Activated T-helper 1 cell treated with anti-CD3 and anti-CD28 coated beads, Interleukin-2, amount 50 U/mL, for 16 hours (primary cell): ENCODE data around the gene ADD1.

ENCODE experiments used
- DNase-seq, 2 donors: peaks; one replicate each; pipeline ENCODE4 v3.0.0-alpha.2; 2020; ENCODE audit warnings: low read depth in 1 of 2, low spot score in 1 of 2

Gene ADD1

DNA sequence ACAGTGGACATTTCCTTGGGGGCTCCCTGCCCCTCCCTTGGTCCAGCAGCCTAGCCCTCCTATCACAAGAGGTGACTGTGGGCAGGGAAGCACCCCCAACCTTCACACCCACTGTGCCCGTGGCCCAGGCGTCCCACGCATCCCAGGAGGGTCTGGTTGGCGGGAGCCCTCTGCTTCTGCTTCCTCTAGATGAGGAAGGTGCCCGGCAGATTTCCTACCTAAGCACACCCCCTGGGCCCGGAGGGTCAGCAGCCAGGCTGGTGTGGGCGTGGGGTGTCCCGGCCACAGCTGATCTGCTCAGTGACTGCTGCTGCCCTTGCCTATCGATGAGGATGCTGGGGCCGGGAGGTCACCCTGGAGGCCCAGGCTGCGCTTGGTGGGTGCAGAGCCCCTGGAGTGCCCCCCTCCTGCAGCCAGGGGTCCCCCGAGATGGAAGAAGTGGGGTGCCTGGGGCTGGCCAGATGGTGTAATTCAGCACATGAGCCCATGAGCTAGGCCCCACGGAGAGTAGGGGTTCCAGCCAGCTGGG is 38.6 kb upstream of the ADD1 start:
- DNase-seq: no peak

DNA sequence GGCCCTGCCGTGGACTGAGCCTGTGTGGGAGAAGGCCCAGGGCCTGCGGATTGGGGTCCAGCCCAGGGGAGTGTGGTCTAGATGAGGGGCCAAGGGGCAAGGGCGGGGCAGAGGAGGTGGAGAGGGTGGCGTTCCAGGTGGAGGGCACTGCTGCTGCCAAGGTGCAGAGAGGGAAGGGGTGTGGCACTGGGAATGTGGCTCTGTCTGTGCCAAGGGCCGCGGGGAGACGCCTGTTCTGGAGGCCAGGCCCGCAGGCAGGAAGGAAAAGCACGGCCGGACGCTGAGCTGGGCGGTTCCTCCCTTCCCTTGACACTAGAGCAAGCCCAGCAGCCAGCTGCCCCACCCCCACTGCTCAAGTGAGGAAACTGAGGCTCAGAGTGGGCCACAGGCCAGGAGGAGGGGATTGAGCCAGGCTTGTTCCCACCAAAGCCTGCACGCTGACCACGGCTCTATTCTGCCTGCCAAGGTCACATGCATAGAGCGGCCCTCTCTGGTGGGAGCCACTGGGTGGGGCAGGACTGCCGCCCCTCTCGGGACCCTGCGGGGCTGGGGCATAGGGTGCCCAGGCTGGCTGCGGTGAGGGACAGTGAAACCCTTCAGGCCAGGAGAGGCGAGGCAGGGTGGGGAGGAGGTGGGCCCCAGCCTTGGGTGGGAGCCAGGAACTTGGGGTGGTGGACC is 37.8 kb upstream of the ADD1 start:
- no peak for DNase-seq

DNA sequence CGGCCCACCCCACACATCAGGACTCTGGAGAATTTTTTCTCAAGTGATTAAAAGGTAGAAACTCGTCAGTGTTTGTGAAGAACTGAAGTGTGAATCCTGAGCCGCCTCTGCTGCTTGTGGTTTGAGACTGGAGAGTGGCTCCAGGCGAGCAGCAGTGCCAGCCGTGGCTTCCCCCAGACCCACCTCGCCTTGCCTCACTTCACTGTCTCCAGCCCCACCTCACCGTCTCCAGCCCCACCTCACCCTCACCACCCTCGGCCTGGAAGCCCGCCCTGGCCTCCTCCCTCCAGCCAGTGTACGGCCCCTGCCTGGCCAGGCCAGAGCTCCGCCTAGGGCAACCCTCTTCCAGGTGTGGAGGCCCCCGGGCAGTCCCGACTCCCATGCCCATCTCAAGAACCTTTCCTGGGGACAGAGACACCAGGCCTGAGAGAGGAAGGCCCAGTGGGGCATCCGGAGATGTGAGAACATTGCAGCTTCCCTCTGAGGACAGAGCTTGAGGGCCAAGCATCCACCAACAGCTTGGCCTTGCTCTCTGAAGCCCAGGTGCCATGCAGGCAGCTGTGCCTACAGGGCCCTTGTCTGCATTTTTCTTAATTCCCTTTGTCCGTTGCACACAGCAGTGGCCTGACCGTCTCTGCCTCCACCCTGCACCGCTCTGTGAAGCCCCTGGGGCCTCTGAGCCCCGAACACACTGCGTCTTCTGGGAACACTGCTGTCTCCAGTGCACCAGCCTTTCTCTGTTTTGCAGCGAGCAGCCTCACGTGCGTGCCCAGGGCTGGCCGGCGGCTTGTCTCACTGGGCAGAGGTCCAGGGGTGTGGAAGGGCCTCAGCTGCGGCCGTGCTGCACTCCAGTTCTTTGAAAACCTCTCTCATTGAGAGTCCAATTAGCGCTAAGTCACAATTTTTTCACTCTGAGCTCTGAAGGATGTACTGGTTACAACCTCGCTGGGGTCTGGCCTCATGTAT is 37.0 kb upstream of the ADD1 start:
- DNase-seq: no peak

DNA sequence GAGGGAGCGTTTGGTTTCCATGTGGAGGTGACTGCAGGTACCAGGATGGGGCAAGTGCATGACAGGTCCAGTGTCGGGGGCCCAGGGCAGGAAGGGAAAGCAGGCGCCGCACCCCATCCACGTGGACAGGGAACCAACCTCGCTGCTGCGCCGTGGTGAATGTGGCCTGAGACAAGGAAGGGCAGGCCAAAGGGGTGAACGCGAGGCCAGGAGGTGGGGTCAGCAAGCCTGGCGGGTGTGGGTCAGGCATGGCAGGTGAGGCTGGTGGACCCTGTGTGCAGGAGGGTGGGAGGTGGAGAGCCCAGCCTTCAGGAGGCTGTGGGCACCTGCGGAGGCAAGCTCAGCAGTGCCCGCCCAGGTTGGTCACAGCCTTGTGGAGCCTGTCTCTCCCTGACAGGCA is 36.1 kb upstream of the ADD1 start:
- no peak for DNase-seq

DNA sequence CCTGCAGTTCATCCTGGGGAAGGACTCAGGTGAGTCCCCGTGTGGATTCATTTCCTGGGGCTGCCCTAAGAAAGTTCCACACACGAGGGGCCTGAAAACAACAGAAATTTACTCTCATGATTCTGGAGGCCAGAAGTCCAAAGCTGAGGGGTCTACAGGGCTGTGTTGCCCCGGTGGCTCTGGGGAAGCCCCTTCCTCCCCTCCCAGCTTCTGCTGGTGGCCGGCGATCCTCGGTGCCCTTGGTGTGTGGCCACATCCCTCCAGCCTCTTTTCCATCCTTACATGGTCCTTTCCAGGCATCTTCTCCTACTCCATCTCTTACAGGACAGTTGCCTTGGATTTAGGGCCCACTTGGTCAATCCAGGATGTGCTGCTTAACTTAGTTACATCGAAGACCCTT is 35.6 kb upstream of the ADD1 start:
- DNase-seq: no peak

DNA sequence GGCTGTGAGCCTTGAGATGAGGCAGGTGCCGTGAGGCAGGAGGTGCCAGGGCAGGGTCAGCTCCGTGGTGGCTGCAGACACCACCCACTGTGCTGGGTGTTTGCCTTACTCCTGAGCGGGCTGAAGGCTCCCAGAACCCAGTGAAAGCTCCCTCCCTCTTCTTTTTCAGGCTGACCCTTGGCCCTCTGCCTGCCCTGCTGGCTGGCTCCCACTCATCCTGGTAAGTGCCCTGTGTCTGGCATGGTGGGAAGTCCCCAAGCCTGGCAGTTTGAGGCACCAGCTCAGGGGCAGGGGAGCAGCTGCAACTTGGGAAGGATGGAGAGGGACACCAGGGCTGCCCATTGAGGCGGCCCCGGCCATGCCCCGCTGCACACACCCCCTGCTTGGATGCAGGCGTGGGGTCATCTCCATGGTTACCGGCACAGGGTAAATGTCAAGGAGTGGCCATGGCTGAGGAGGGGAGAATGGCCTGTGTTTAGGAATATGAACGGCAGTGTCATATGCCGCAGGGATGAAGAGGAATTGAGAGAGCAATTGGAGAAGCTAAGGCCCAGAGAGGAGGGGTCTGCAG is 33.9 kb upstream of the ADD1 start:
- no peak for DNase-seq

DNA sequence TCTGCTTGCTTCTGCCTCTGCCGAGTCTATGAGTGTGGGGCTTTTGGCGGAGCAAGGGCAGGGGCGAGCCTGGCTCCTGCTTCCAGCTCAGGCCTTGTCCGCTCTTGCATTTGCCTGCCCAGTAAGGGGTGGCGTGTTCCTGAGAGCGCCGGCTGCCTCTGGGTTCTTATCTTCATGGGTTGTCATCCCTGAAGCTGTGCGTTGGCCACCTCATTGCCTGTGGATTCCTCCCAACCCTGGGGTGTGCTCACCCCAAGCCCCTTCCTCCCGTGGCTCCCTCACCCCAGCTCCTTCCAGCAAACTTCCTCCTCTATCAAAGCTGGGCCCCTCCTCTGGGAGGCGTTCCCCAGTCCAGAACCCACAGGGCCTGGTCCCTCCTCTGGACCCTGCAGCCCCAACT is 33.3 kb upstream of the ADD1 start:
- DNase-seq: no peak

DNA sequence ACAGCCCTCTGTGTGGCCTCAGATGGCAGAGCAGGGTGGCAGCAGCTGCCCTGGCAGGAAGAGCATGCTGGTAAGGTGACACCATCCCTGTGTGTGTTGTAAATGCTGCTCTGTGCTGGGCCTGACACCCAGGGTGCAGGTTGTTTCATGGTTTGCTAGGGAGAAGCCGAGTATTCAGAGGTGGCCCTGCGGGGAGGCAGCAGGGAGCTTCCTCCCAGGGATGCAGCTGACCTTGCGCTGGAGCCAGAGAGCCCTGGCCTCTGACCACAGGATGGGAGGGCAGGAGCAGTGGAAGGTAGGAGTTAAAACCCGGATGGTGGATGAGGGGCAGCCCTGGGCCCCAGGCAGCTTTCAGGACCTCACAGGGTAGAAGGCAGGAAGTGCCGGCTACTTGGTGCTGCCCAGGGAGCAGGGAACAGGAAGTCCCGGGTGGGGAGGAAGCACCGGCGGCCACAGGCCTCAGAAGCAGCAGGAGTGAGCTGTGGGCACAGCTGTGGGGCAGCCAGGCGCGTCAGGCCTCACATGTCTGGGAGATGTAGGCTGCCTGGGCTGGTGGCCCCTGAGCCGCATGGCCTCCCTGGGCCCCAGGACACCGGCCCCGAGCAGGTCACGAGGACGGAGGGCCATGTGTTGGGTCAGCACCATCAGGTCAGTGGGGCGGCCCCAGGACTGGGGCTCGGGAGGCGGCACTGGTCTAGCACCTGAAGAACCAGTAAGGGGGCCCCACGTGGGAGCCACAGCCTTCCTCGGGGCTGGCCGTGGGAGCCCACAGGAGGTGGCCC is 31.6 kb upstream of the ADD1 start:
- peak in 1 of 2 donors; percentile 23 for DNase-seq

DNA sequence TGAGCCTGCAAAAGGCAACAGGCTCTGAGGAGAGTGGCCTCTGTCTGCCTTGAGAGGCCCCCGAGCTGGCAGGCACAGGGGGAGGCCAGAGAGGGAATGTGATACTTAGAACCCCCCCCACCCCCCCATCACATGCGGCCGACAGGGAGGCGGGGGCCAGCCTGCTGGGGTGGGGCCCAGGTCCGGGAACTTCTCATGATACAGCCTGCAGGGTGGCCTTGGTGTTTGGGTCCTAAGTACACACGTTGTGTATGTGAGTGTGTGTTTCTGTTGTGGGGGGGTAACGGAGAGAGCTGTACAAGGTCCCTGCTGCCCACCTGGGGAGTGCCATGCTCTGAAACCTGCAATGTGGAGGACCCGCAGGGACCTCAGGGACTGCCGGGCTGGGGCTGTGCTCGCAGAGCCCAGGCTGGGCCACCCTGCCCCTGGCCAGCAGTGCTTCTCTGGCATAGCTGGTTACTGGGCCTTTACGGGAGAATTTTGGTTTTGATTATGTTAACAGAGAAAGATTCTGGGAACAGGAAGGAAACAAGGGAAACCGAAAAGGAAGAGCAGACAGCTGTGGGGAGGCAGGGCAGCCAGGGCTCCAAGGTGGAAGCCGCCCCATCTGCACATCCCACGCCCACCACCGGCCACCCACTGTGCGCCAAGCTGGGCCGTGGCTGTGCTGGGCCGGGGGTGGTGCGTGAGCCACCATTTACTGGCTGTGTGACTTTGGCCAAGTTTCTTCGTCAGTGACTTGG is 30.9 kb upstream of the ADD1 start:
- DNase-seq: no peak

DNA sequence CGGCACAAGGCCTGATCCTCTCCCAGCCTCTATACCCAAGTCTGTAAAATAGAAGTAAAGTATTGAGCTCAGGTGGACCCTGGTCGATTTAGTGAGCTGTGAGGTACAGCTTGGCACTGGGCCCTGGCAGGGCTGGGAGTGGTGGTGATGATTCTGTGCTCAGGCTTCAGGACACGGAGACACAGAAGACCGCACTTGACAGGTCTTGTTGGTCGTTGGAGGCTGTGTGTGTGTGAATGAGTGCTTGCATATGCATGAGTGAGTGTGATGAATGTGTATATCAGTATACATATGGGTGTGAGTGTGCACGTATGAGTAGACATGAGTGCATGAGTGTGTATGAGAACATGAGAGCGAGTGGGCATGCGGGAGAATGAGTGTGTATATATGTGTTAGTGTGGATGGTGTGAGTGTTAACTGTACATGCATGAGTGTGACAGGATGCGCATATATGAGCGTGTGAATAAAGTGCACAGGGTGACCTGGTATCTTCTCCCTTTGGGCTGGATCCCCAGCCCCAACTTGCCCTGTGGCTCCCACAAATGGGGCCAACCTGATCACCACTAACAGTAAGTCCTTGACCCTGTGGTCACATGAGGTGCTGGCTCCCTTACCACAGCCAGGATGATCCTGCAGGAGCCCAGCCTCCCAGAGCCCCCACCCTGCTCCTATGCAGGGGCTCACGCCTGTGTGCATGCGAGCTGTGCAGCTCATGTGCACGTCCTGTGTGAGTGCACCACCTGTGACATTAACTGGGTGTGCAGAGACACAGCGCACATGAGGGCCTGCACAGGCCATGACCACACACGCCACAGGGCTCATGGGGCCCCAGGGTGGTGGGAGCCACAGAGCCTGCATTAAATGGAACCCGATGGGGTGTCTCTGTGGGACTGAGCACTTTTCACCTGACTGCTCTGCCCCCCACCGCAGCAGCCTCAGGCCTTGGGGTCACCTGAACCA is 29.9 kb upstream of the ADD1 start:
- no peak for DNase-seq

DNA sequence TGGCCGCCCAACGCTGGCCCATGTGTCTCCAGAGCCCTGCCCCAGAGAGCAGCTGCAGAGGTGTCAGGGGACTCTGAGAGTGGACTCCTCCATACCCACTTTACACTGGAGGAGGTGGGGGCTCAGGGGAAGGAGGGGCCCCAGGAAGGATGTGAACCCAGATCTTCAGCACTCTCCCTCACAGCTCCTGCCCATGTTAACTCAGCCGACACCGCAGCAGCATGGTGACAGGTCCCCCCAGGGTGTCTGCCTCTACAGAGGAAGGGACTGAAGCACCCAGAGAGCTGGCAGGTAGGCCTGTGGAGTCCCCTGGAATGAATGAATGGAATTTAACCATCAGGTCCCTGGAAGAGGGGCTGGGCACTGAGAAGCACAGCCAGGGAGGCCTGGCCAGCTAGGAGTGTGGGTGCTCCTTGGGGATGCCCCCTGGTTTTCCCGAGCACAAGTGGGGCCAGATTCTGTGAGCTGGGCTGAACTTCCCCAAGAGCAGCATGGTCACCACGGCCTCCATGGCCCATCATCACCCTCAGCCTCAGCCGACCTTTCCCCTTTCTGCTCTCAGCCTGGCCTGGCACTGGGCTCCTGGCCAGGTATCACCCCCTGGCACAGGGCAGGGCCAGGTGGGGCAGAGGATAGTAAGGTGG is 28.9 kb upstream of the ADD1 start:
- DNase-seq: no peak

DNA sequence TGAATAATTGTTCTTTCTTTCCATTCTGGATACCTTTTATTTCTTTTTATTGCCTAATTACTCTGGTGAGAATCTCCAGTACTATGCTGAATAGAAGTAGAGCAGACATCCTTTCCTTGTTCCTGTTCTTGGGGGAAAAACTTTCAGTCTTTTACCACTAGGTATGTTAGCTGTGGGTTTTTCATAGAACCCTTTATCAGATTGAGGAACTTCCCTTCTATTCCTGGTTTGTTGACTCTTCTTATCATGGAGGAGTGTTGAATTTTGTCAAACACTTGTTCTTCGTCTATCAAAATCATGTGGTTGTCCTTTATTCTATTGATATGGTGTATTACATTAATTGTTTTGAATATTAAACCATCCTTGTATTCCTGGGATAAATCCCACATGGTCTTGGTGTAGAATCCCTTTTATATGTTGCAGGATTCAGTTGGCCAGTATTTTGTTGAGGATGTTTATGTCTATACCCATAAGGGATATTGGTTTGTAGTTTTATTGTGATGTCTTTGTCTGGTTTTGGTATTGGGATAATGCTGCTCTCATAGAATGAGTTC is 27.2 kb upstream of the ADD1 start:
- DNase-seq: no peak

DNA sequence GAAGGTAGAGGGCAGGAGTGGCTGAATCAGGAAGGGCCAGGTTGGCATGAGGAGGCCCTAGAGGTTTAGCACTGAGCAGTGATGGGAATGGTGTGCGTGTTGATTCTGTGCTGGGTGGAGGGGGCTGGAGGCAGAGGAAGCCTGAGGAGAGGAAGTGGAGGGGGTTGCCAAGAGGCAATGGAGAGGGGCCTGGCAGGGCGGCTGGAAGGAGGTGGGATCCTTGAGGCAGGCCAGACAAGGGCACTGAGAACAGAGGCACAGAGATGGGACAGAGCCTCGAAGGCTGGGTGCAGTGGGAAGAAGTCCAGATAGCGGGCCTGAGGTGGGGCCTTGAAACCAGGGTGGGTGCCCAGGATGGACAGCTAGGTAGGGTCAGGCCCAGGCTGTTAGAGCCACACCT is 26.5 kb upstream of the ADD1 start:
- DNase-seq: no peak

DNA sequence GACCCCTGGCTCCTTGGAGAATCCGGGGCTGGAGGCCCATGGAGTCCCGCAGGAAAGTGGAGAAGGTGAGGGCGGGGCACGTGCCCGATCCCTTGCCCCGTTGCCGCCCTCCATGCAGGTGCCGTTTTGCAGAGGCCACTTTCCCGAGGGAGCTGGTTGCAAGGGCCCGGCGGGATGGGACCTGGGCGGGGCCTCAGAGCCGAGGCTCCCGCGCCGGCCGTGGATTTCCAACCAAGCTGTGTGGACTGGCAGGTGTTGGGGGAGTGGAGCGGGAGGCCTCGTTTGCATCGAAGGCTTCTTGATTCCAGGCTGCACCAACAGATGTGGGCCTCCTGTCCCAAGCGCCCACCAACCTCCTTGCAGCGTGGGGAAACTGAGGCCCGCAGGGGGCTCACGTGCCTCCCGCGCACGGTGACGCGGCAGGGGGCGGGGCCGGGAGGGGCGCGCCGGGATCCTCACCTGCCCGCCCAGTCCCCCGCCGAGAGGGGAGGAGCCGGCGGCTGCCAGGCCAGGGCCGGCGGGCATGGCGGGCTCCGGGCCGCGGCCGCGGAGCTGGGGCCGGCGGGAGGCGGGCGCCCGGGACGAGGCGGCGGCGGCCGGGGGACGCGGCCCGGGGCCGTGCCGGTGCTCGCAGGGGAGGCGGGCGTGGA is 25.8 kb upstream of the ADD1 start:
- no peak for DNase-seq

DNA sequence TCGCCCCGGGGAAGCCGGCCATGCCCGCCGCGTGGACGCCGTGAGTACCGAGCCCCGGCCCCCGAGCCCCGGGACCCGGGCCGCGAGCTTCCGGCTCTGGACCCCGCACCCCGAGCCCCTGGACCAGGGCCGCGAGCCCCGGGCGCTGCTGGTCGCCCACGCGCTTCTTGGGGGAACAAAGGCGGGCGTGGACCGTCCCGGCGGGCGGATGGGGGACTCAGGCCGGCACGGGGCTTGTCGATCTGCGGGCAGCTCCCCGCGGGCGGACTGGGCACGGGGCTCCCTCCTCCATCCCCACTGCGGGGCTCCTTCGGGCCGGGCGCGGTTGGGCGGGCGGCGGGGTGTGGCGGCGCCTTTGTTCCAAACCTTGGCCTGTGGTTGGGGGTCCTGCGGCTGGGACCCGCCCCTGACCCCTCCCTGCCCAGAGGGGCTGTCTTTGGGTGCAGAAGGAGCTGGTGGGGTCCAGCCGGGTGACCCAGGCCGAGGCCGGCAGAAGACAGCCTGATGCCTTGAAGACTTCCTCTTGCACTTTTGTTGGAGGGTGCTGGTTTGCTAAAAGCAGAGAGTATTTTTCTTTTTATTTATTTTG is 25.2 kb upstream of the ADD1 start:
- DNase-seq: no peak

DNA sequence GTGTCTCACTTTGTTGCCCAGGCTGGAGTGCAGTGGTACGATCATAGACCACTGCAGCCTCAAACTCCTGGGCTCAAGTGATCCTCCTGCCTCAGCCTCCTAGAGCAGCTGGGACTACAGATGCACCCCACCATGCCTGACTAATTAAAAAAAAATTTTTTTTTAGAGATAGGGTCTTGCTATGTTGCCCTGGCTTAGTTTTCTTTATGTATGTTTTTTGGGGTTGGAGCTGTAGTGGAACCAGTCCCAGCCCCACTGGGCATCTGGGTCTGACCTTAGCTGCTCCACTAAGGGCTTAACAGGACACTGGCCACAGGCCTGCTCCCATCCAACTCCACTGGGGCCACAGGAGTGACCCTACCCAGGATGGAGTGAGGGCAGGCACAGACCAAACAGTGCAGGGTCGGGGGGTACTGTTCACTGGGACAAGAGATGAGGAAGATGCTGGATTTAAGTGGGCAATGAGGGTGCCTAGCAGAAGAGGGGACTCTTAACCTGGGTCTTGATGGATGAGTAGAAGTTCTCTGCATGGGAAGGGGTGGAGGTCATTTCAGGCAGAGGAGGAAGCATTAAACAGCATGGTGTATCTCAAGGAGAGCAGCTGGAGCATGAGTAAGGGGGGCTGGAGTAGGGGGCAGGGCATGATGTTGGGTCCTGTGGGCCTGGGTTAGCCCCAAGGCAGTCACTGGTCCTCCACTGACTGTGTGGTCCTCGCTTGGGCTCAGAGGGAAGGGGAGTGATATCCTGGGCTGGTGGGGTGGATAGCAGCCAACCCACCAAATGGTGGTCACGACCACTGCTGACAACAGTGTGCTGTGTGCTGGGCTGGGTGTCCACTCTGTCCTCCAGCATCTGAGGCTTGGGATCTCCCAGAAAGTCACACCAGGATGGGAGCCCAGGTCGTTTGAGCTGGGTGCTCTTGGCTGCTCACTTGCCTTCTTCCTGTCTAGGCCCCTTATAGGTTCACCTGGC is 24.1 kb upstream of the ADD1 start:
- no peak for DNase-seq
